ENCODE data around the gene ABHD12. TPM values are rescaled to one million over a fixed set of nuclear protein-coding genes. Genes with fewer than 3 reads are reported as not detected.
"Not testable (repeated sequence)": the region's sequence is repeated elsewhere in the genome, so short reads cannot be mapped to it uniquely, and the experiment has no call there.

The ABHD12 gene
- total RNA-seq, 2 experiments from 2014 or later: 17.4 to 18.7 TPM

DNA sequence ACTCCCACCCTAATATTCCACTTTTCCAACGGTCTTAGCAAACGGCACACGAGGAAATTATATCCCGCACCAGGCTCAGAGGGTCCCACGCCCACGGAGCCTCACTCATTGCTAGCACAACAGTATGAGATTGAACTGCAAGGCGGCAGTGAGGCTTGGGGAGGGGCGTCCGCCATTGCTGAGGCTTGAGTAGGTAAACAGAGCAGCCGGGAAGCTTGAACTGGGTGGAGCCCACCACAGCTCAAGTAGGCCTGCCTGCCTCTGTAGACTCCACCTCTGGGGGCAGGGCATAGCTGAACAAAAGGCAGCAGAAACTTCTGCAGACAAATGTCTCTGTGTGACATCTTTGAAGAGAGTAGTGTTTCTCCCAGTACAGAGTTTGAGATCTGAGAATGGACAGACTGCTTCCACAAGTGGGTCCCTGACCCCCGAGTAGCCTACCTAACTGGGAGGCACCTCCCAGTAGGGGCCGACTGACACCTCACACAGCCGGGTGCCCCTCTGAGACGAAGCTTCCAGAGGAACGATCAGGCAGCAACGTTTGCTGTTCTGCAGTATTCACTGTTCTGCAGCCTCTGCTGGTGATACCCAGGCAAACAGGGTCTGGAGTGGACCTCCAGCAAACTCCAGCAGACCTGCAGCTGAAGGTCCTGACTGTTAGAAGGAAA is 129.7 kb downstream of the ABHD12 start:
- H3K27me3 Mint-ChIP-seq; H3K9me3 Mint-ChIP-seq (ENCODE audit: low read depth); DNase-seq; POLR2A ChIA-PET; intact Hi-C loops (cut with DNase I, micrococcal nuclease); H3K27ac Mint-ChIP-seq; H3K4me3 Mint-ChIP-seq; ATAC-seq: not testable (repeated sequence)
- CTCF ChIA-PET: interaction anchor here (0.7 to 1.2 kb wide), 3 partner anchors 9 to 111 kb away, joined by 3 read pairs; no protein-coding TSS in a partner anchor
- H3K36me3 Mint-ChIP-seq (ENCODE audit: low read depth): peaks cover 30% of the 10 kb centered on the region
- H3K4me1 Mint-ChIP-seq: peaks cover 43% of the 10 kb centered on the region

DNA sequence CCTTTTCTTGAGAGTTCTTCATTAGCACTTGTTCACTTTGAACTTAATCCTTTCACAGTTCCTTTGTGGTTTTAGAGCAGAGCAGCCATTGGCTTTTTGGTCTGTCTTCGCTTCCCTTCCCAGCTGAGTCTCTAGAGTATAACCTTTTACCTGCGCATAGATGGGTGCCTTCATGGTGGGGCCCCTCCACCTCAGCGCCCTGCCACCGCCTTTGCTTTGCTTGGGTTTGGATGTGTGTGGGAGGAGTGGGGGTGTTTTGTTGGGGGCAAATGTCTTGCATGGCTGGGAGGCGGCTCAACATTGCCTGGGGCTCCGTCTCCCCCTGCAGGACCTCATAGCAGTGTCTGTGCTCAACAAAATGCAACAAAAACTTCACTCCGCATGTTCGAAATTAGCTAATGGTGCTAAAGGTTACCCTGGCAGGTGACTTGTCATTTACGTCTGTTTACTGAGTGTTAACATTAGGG is 130.8 kb downstream of the ABHD12 start:
- Mint-ChIP-seq H3K27me3 (no peaks in the 10 kb centered on the region), H3K36me3 (ENCODE audit: low read depth) (peaks cover 30% of the 10 kb centered on the region), H3K4me3 (peak overlapping the region; percentile 13), H3K27ac (peak overlapping the region; percentile 82), H3K9me3 (ENCODE audit: low read depth) (no peaks in the 10 kb centered on the region), H3K4me1 (peaks cover 43% of the 10 kb centered on the region)
- ChIA-PET POLR2A (no interaction called here), CTCF (interaction anchor here (0.8 to 1.7 kb wide), 4 partner anchors 10 to 177 kb away, joined by 3 to 7 read pairs (median 4); partner anchors contain the start of gene PYGB)
- intact Hi-C loops (cut with DNase I, micrococcal nuclease): no loop called here
- peak; percentile 42 for DNase-seq
- ATAC-seq: peak; percentile 58

DNA sequence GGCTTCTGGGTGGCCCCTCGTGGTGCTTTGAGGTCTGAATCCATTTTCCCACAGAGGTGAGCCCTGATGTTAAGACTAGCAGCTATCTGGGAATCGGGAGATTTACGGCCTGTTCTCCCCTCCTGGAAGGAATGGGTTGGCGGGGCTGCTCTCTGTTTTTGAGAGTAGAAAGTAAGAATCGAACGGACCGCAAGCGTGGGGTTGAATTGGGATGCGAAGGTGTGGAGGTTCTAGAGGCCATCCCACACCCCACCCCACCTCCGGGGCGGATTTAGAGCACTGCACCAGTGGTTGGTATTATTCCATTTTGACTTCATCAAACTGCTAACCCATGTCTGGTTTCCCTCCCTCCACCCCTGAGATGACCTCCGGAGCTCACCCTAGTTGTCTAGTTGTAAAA is 131.3 kb downstream of the ABHD12 start:
- ATAC-seq (no peak), DNase-seq (no peak)
- Mint-ChIP-seq H3K9me3 (ENCODE audit: low read depth) (no peaks in the 10 kb centered on the region), H3K27ac (peak overlapping the region; percentile 82), H3K4me1 (peaks cover 46% of the 10 kb centered on the region), H3K36me3 (ENCODE audit: low read depth) (peaks cover 27% of the 10 kb centered on the region), H3K4me3 (peak overlapping the region; percentile 13), H3K27me3 (no peaks in the 10 kb centered on the region)
- CTCF ChIA-PET: interaction anchor here (1.0 to 1.7 kb wide), 3 partner anchors 9 to 176 kb away, joined by 3 to 7 read pairs (median 5); no protein-coding TSS in a partner anchor
- intact Hi-C loops (cut with DNase I, micrococcal nuclease): no loop called here
- POLR2A ChIA-PET: no interaction called here

DNA sequence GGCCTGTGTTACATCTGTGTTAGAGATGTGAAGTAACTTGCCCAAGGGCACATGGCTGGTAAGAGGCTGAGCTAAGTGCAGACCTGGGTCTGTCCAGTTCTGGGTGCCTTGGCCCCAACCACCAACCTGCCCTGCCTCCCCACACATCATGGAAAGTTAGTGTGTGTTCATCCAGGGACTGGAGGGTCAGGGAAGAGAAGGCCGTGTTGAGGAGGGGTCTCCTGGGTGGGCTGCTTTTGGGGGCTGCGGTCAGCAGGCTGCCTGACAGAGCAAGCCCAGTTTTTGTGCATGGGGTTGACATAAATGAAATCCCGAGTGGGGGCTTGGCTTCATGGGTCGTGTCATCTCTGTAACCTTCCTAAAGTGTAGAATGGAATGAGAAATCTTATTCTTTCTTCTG is 131.8 kb downstream of the ABHD12 start:
- intact Hi-C loops (cut with DNase I, micrococcal nuclease): no loop called here
- peaks cover 47% of the 10 kb centered on the region for H3K4me1 Mint-ChIP-seq
- no peak for ATAC-seq
- no peaks in the 10 kb centered on the region for H3K27me3 Mint-ChIP-seq
- H3K9me3 Mint-ChIP-seq (ENCODE audit: low read depth): no peaks in the 10 kb centered on the region
- no peak for DNase-seq
- no peak overlapping the region for H3K4me3 Mint-ChIP-seq
- H3K36me3 Mint-ChIP-seq (ENCODE audit: low read depth): peaks cover 27% of the 10 kb centered on the region
- ChIA-PET POLR2A (no interaction called here), CTCF (interaction anchor here (1.6 to 1.7 kb wide), 2 partner anchors 9 to 22 kb away, joined by 5 to 7 read pairs; no protein-coding TSS in a partner anchor)
- peak overlapping the region; percentile 26 for H3K27ac Mint-ChIP-seq

DNA sequence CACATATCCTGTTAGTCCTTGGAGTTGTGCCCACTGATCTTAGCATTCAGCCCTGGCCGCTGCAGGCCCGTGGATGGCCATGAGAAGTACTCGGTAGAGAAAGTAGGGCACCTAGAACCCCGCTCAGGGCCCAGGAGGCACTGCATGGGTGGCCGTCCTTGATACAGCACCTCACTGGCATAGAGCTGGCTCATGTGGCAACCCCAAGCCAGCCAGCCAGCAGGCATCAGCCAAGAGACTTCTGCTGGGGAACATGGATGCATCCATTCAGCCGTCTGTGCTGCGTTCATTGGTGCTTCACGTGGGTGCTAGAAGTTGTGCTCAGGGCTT is 132.2 kb downstream of the ABHD12 start:
- no peak for DNase-seq
- H3K4me1 Mint-ChIP-seq: peaks cover 47% of the 10 kb centered on the region
- H3K9me3 Mint-ChIP-seq (ENCODE audit: low read depth): no peaks in the 10 kb centered on the region
- peak overlapping the region; percentile 26 for H3K27ac Mint-ChIP-seq
- peaks cover 29% of the 10 kb centered on the region for H3K36me3 Mint-ChIP-seq (ENCODE audit: low read depth)
- intact Hi-C loops (cut with DNase I, micrococcal nuclease): no loop called here
- ChIA-PET CTCF (interaction anchor here (0.6 to 1.6 kb wide), 2 partner anchors 8 to 84 kb away, joined by 3 to 7 read pairs; no protein-coding TSS in a partner anchor), POLR2A (no interaction called here)
- H3K4me3 Mint-ChIP-seq: no peak overlapping the region
- ATAC-seq: no peak
- H3K27me3 Mint-ChIP-seq: no peaks in the 10 kb centered on the region

DNA sequence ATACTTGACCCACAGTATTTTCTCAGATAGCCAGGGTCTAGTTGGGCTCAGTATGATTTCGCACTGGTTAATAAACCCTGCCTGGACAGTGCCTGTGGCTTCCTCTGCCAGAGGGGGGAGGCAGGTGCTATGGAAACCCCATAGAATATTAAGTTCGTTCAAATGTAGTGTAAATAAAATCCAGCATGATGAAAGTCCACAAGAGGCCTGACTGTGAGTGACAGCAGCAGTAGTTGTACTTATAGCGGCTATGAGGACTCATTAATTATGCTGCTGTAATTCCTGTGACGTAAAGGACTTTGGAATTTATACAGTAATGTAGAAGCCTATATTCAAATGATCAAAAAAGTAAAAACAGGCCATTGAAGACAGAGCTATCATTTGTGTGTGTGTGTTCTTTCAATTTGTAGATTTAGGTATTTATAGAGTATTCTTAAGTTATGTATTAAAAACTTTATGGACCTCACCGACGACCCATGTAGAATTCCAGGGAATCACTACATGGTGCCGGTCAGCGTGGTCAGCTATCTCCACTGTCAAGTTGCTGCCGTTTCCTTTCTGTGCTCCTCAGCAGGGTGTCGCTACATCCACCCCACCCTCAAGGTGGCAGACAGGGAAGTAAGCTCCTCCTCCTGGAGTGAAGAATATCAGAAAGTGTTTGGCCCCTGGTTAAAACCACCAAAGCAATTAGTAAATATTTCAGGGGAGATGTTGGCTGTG is 132.7 kb downstream of the ABHD12 start:
- Mint-ChIP-seq H3K4me1 (peaks cover 51% of the 10 kb centered on the region), H3K27ac (no peak overlapping the region), H3K4me3 (no peak overlapping the region), H3K27me3 (no peaks in the 10 kb centered on the region), H3K9me3 (ENCODE audit: low read depth) (no peaks in the 10 kb centered on the region), H3K36me3 (ENCODE audit: low read depth) (peaks cover 30% of the 10 kb centered on the region)
- intact Hi-C loops (cut with DNase I, micrococcal nuclease): no loop called here
- DNase-seq (no peak), ATAC-seq (no peak)
- ChIA-PET POLR2A (no interaction called here), CTCF (interaction anchor here (0.6 to 1.6 kb wide), 2 partner anchors 8 to 84 kb away, joined by 3 to 7 read pairs; no protein-coding TSS in a partner anchor)

DNA sequence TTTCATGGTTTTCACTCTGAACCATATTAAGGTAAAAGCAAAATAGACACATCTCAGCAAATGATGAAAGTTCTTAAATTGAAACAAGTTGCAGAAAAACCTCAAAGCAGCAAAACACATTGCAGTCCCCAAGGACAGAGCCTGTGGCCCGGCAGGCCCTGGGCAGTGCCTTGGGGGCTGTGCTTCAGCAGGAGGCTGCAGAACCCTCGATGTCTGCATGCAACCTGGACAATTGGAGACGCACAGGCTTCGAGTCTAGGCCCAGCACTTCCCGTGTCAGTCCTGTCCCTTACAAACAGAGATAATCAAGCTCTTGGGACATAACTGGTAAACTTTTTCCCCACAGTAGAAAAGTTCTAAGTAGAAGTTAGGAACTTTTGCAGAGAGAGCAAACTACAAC is 133.5 kb downstream of the ABHD12 start:
- H3K4me3 Mint-ChIP-seq: no peak overlapping the region
- H3K27me3 Mint-ChIP-seq: no peaks in the 10 kb centered on the region
- CTCF ChIA-PET: interaction anchor here (1.3 kb wide), 1 partner anchor 36 kb away, joined by 4 read pairs; no protein-coding TSS in a partner anchor
- intact Hi-C loops (cut with DNase I, micrococcal nuclease): no loop called here
- POLR2A ChIA-PET: no interaction called here
- peaks cover 31% of the 10 kb centered on the region for H3K36me3 Mint-ChIP-seq (ENCODE audit: low read depth)
- no peak overlapping the region for H3K27ac Mint-ChIP-seq
- no peak for ATAC-seq
- peaks cover 59% of the 10 kb centered on the region for H3K4me1 Mint-ChIP-seq
- no peaks in the 10 kb centered on the region for H3K9me3 Mint-ChIP-seq (ENCODE audit: low read depth)
- DNase-seq: no peak

DNA sequence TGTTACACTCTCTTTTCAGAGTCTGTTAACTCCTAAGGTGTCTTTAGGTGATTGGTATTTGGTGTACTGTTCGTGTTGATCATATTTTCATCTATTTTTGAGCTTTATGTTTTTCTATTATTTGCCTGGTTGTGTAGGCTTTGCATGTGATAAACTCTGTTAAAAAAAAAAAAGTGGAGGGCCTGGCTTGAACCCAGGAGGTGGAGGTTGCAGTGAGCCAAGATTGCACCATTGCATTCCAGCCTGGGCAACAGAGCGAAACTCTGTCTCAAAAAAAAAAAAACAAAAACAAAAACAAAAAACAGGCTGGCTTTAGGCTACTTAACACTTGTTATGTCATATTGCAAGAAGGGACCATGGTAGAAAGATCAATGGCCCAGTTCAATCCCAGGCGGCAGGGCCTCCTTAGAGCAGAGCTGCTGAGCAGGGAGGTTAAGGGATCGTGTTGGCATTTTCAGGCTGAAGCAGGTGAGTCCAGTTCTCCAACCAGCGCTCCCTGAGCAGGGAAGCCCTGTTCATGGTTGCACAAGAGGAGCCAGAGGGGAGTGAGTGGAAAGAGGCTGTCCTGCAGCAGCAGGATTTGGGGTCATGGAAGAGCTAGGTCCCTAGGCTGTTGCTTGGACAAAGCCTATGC is 134.3 kb downstream of the ABHD12 start:
- CTCF ChIA-PET: interaction anchor here (1.3 kb wide), 1 partner anchor 37 kb away, joined by 4 read pairs; no protein-coding TSS in a partner anchor
- peaks cover 61% of the 10 kb centered on the region for H3K4me1 Mint-ChIP-seq

DNA sequence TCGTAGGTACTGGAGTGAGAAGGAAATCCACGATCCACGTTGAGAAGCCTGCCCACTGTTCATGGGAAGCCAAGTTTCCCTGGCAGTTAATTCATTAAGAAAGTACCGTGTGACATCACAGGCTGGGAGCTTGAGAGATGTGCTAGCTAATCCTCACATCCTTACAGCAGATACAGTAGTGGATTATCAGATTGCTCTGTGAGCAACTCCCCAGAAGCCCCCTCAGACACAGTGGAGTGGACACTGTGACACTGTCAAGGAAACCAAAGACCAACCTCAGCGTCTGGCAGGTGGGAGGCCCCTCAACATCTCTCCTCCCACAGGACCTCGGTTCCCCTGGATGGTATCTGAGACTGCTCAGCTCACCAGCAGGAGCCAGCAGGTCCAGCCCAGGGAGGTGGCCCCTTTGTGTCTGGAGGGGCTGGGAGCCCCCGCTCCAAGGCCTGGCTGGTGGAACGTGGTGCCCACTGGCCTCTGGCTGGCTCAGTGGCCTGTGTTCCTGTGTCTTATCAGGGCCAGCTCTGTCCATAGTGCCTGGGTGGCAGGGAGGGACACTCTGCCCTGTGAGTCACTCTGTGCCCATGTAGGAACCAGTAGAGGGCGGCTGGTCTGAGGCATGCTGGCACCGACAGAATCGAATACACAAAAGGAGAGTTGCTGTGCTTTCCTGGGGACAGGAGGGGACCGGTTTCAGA is 135.5 kb downstream of the ABHD12 start:
- CTCF ChIA-PET: interaction anchor here (0.8 kb wide), 1 partner anchor 154 kb away, joined by 3 read pairs; no protein-coding TSS in a partner anchor
- no peak overlapping the region for H3K27ac Mint-ChIP-seq
- peaks cover 62% of the 10 kb centered on the region for H3K4me1 Mint-ChIP-seq
- no peaks in the 10 kb centered on the region for H3K27me3 Mint-ChIP-seq
- no peak overlapping the region for H3K4me3 Mint-ChIP-seq
- H3K36me3 Mint-ChIP-seq (ENCODE audit: low read depth): peaks cover 13% of the 10 kb centered on the region
- no peaks in the 10 kb centered on the region for H3K9me3 Mint-ChIP-seq (ENCODE audit: low read depth)
- POLR2A ChIA-PET: no interaction called here
- intact Hi-C loops (cut with DNase I, micrococcal nuclease): no loop called here
- DNase-seq (no peak), ATAC-seq (no peak)

More for the DNA sequence above, 134.3 kb downstream of the ABHD12 start:
- peaks cover 24% of the 10 kb centered on the region for H3K36me3 Mint-ChIP-seq (ENCODE audit: low read depth)
- intact Hi-C loops (cut with DNase I, micrococcal nuclease): no loop called here
- H3K27me3 Mint-ChIP-seq: no peaks in the 10 kb centered on the region
- H3K4me3 Mint-ChIP-seq: no peak overlapping the region
- no peak for ATAC-seq
- POLR2A ChIA-PET: no interaction called here
- H3K27ac Mint-ChIP-seq: no peak overlapping the region
- no peaks in the 10 kb centered on the region for H3K9me3 Mint-ChIP-seq (ENCODE audit: low read depth)
- no peak for DNase-seq

DNA sequence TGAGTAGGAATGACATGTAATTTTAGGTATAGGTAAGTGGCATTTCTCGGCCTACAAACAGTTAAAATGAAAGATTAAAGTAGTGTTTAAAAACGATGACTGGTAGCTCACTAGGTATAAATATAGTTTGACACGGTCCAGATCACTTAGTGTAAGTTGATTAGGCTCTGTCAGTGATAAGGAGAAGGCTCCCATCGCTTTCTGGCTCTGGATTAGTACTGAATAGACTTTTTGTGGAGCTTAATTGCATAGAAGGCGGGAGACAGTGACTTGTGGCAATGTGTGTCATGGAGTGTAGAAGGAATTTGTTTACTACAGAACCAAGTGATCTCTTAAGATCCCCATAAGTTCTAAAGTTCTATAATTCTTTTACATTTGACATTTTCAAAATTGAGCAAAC is 136.1 kb downstream of the ABHD12 start:
- DNase-seq (no peak), ATAC-seq (no peak)
- Mint-ChIP-seq H3K4me1 (peaks cover 61% of the 10 kb centered on the region), H3K36me3 (ENCODE audit: low read depth) (peaks cover 8% of the 10 kb centered on the region), H3K27me3 (no peaks in the 10 kb centered on the region), H3K27ac (peak overlapping the region; percentile 30), H3K4me3 (no peak overlapping the region), H3K9me3 (ENCODE audit: low read depth) (no peaks in the 10 kb centered on the region)
- intact Hi-C loops (cut with DNase I, micrococcal nuclease): no loop called here
- CTCF ChIA-PET: interaction anchor here (0.8 to 1.0 kb wide), 2 partner anchors 75 to 153 kb away, joined by 3 read pairs; no protein-coding TSS in a partner anchor
- POLR2A ChIA-PET: no interaction called here
